Measurements from ENCODE around the gene R3HDM1. TPM values are rescaled to one million over a fixed set of nuclear protein-coding genes. Genes with fewer than 3 reads are reported as not detected.
A peak's percentile ranks its signal among the peaks of the same experiment; 100 is the strongest.
"Not testable (repeated sequence)": the region's sequence is repeated elsewhere in the genome, so short reads cannot be mapped to it uniquely, and the experiment has no call there.

R3HDM1 gene
- total RNA-seq, 1 donor from 2014 or later, result 23.4 TPM

GRCh38 chr2:135709992-135710391 is 178.7 kb downstream of the R3HDM1 start:
- no peak for DNase-seq (ENCODE audit: low spot score)

GRCh38 chr2:135715086-135715485 is 183.8 kb downstream of the R3HDM1 start:
- DNase-seq (ENCODE audit: low spot score), result not testable (repeated sequence)

- no peak for DNase-seq (ENCODE audit: low spot score)
These were observed 196.9 kb downstream of the R3HDM1 start for GRCh38 chr2:135728064-135728743.

- DNase-seq (ENCODE audit: low spot score), result no peak
These were observed 201.3 kb downstream of the R3HDM1 start for GRCh38 chr2:135732561-135732960.

- DNase-seq (ENCODE audit: low spot score), result no peak
These were observed 201.8 kb downstream of the R3HDM1 start for GRCh38 chr2:135733045-135733444.

- DNase-seq (ENCODE audit: low spot score), result no peak
These were observed 205.3 kb downstream of the R3HDM1 start for GRCh38 chr2:135736546-135736945.

- no peak for DNase-seq (ENCODE audit: low spot score)
These were observed 208.9 kb downstream of the R3HDM1 start for GRCh38 chr2:135740206-135740605.

- no peak for DNase-seq (ENCODE audit: low spot score)
These were observed 209.7 kb downstream of the R3HDM1 start for GRCh38 chr2:135741043-135741394.

- DNase-seq (ENCODE audit: low spot score), result peak; percentile 99
These were observed 210.4 kb downstream of the R3HDM1 start, which contains the start of gene UBXN4 for GRCh38 chr2:135741395-135742324. TSS of gene UBXN4 (plus strand) at chr2:135741855. CDS start at chr2:135741930, 75 bp downstream.

GRCh38 chr2:135742325-135742757 is 211.1 kb downstream of the R3HDM1 start:
- no peak for DNase-seq (ENCODE audit: low spot score)

- no peak for DNase-seq (ENCODE audit: low spot score)
These were observed 212.6 kb downstream of the R3HDM1 start for GRCh38 chr2:135743860-135744259.

GRCh38 chr2:135744760-135745314 is 213.6 kb downstream of the R3HDM1 start:
- no peak for DNase-seq (ENCODE audit: low spot score)

GRCh38 chr2:135745545-135745944 is 214.3 kb downstream of the R3HDM1 start:
- no peak for DNase-seq (ENCODE audit: low spot score)

GRCh38 chr2:135755573-135755972 is 224.3 kb downstream of the R3HDM1 start:
- DNase-seq (ENCODE audit: low spot score), result no peak

GRCh38 chr2:135756692-135757091 is 225.4 kb downstream of the R3HDM1 start:
- DNase-seq (ENCODE audit: low spot score), result no peak

- DNase-seq (ENCODE audit: low spot score), result no peak
These were observed 230.7 kb downstream of the R3HDM1 start for GRCh38 chr2:135762022-135762421.

GRCh38 chr2:135762530-135762929 is 231.2 kb downstream of the R3HDM1 start:
- no peak for DNase-seq (ENCODE audit: low spot score)

GRCh38 chr2:135768863-135769262 is 237.6 kb downstream of the R3HDM1 start:
- DNase-seq (ENCODE audit: low spot score), result no peak

GRCh38 chr2:135773319-135773718 is 242.0 kb downstream of the R3HDM1 start:
- no peak for DNase-seq (ENCODE audit: low spot score)

GRCh38 chr2:135773917-135774316 is 242.6 kb downstream of the R3HDM1 start:
- no peak for DNase-seq (ENCODE audit: low spot score)

Measured in mesenteric fat pad (tissue), 1 donor.